Measurements from ENCODE around the gene SMIM21.

Gene SMIM21

GRCh38 chr18:75375341-75375740 lies 52.2 kb downstream of the SMIM21 start:
- no peak for DNase-seq

- no peak for DNase-seq
Measured at GRCh38 chr18:75374466-75374865, 53.0 kb downstream of the SMIM21 start.

GRCh38 chr18:75369026-75369721 lies 58.3 kb downstream of the SMIM21 start:
- no peak for DNase-seq

- no peak for DNase-seq
Measured at GRCh38 chr18:75365837-75366236, 61.7 kb downstream of the SMIM21 start.

GRCh38 chr18:75365254-75365629 lies 62.3 kb downstream of the SMIM21 start:
- DNase-seq = no peak

- no peak for DNase-seq
Measured at GRCh38 chr18:75364512-75365253, 62.8 kb downstream of the SMIM21 start.

GRCh38 chr18:75363446-75364225 lies 63.9 kb downstream of the SMIM21 start:
- DNase-seq = no peak

GRCh38 chr18:75362435-75362834 lies 65.1 kb downstream of the SMIM21 start:
- DNase-seq = peak in 1 of 2 experiments; percentile 40

- DNase-seq = no peak
Measured at GRCh38 chr18:75360941-75361340, 66.6 kb downstream of the SMIM21 start.

- DNase-seq = no peak
Measured at GRCh38 chr18:75360215-75360614, 67.3 kb downstream of the SMIM21 start.
